HUES6 (cell line): ENCODE data around the gene F12.
"Not testable (repeated sequence)": the region's sequence is repeated elsewhere in the genome, so short reads cannot be mapped to it uniquely, and the experiment has no call there.

Experiments used
- H3K27ac ChIP-seq: 2 replicates; pipeline ENCODE4 v1.7.0; 2013; ENCODE audit warnings: low read depth, mild to moderate bottlenecking, low read length, inconsistent platforms
- H3K27me3 ChIP-seq: 2 replicates; pipeline ENCODE4 v1.6.1; 2013; ENCODE audit warnings: low read length; ENCODE audit not compliant: control insufficient read depth, insufficient read depth
- H3K36me3 ChIP-seq: 2 replicates; pipeline ENCODE4 v1.6.1; 2013; ENCODE audit warnings: low read length; ENCODE audit not compliant: control insufficient read depth, insufficient read depth
- H3K4me1 ChIP-seq: 2 replicates; pipeline ENCODE4 v1.6.1; 2013; ENCODE audit warnings: low read length; ENCODE audit not compliant: control insufficient read depth, insufficient read depth
- H3K4me3 ChIP-seq: 2 replicates; pipeline ENCODE4 v1.5.1; 2013; ENCODE audit warnings: low read depth, low read length
- H3K9ac ChIP-seq: one replicate; pipeline ENCODE4 v1.6.1; 2013; ENCODE audit warnings: mild to moderate bottlenecking, low read length
- H3K9me3 ChIP-seq: 2 replicates; pipeline ENCODE4 v1.6.1; 2013; ENCODE audit warnings: low read depth, low read length; ENCODE audit not compliant: control insufficient read depth, insufficient read depth

Gene F12

GRCh38 chr5:177420472-177420871, 11.1 kb upstream of the F12 start:
- not testable (repeated sequence) for H3K9me3 ChIP-seq, H3K9ac ChIP-seq, H3K36me3 ChIP-seq, H3K27me3 ChIP-seq, H3K4me3 ChIP-seq, H3K27ac ChIP-seq, H3K4me1 ChIP-seq

- Histone ChIP-seq H3K36me3 (no peaks in the 10 kb centered on the region), H3K27me3 (peaks cover 2% of the 10 kb centered on the region; the same call in 1 of the 2 replicates), H3K9ac (no peak overlapping the region), H3K9me3 (no peaks in the 10 kb centered on the region), H3K4me1 (no peaks in the 10 kb centered on the region), H3K27ac (no peak overlapping the region), H3K4me3 (no peak overlapping the region)
Measured at GRCh38 chr5:177419046-177419445, 9.7 kb upstream of the F12 start.

DNA sequence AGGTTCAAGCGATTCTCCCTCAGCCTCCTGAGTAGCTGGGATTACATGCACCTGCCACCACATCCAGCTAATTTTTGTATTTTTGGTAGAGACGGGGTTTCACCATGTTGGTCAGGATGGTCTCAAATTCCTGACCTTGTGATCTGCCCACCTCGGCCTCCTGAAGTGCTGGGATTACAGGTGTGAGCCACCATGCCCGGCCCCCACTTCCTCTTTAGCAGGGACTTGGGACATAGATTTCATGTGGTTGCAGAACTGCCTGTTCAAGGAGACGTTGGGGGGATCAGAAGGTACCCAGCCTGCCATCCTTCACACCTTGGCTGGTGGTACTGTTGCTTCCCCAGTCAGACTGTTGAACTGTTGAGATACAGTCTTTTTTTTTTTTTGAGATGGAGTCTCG, 7.7 kb upstream of the F12 start:
- peaks cover 16% of the 10 kb centered on the region for H3K27me3 ChIP-seq
- H3K4me3 ChIP-seq, H3K36me3 ChIP-seq, H3K9ac ChIP-seq, H3K4me1 ChIP-seq, H3K27ac ChIP-seq, H3K9me3 ChIP-seq: not testable (repeated sequence)

DNA sequence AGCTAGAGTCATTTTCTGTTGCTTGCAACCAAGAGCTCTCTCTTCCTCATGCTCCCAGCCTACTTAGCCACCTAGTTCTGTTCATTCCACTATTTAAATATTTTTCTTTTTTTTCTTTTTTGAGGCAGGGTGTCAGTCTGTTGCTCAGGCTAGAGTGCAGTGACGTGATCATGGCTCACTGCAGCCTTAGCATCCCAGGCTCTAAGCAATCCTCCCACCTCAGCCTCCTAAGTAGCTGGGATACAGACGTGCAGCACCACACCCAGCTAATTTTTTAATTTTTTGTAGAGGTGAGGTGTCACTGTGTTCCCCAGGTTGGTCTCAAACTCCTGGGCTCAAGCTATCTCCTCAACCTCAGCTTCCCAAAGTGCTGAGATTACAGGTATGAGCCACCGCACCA, 5.1 kb upstream of the F12 start:
- Histone ChIP-seq H3K4me3 (no peak overlapping the region), H3K27ac (no peak overlapping the region), H3K4me1 (no peaks in the 10 kb centered on the region), H3K9ac (no peak overlapping the region), H3K36me3 (no peaks in the 10 kb centered on the region), H3K9me3 (no peaks in the 10 kb centered on the region), H3K27me3 (peaks cover 19% of the 10 kb centered on the region)

DNA sequence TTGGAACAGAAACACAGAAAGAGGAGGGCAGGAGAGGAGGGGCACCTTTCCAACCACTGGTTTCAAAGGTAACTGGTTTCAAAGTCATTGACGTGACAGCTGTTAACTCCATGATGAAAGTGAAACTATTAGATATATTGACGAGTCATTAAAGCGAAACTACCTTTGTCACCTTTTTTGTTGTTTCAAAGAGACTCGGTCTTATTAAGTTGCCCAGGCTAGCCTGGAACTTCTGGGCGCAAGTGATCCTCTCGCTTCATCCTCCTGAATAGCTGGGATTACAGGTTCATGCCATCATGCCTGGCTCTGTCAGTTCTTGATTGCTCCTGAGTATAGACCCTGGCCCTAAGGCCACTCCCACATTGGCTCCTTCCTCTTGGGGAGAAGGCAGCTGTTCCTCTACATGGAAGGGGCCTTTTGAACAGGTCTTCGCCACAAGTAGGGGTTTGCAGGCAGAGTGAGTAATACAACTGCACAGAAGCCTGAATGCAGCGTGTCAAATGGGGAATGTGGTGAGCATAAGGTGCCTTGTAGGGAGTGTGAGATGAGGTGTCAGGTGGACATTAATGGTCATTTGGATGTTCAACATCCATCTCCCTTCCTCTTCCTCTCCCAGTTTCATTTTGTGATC, 3.4 kb upstream of the F12 start:
- Histone ChIP-seq H3K27me3 (peaks cover 34% of the 10 kb centered on the region), H3K9ac (no peak overlapping the region), H3K4me3 (no peak overlapping the region)

DNA sequence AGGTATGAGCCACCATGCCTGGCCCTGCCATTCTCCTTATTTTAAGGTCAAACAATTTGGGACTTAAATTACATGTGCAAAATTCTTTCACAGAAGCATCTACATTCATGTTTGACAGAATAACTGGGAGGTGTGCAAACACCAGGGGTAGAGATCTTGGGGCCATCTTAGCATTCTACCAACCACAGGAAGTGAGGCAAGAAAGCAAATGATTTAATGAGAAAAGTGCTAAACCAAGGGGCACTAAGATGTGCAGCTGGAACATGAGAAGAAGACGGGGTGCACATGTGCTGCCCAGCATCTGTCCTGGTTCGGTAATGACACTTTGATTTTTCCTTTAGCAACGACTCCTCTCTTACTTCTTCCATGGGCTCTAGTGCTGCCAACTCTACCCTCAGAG, 1.2 kb upstream of the F12 start:
- peaks cover 51% of the 10 kb centered on the region for H3K27me3 ChIP-seq
- H3K9me3 ChIP-seq: no peaks in the 10 kb centered on the region
- no peak overlapping the region for H3K27ac ChIP-seq
- H3K4me1 ChIP-seq: no peaks in the 10 kb centered on the region
- H3K36me3 ChIP-seq: no peaks in the 10 kb centered on the region
- no peak overlapping the region for H3K4me3 ChIP-seq
- no peak overlapping the region for H3K9ac ChIP-seq

More for the DNA sequence above, 3.4 kb upstream of the F12 start:
- Histone ChIP-seq H3K9me3 (no peaks in the 10 kb centered on the region), H3K4me1 (no peaks in the 10 kb centered on the region), H3K27ac (no peak overlapping the region), H3K36me3 (no peaks in the 10 kb centered on the region)

GRCh38 chr5:177405805-177406204, 3.6 kb downstream of the F12 start:
- Histone ChIP-seq H3K9me3 (no peaks in the 10 kb centered on the region), H3K9ac (no peak overlapping the region), H3K36me3 (no peaks in the 10 kb centered on the region), H3K27ac (no peak overlapping the region), H3K4me3 (no peak overlapping the region), H3K4me1 (peaks cover 14% of the 10 kb centered on the region), H3K27me3 (peaks cover 80% of the 10 kb centered on the region)

DNA sequence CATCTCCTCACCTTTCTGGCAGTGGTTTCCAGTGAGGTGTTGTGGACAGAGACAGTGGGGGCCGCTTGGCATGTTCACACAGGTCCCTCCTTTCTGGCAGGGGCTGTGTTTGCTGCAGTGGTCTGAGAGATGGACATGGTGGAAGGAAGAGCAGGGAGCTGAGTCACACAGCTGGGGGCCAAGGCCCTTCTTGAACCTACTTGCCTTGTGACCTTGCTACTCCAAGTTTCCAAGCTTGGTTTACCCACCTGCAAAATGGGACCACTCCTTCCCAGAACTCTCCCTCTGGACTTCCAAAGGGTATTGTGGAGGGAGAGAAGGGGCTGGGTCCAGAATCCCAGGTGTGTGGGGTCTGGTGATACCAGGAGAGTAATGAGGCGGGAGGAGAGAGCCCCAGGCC, 4.1 kb downstream of the F12 start:
- no peak overlapping the region for H3K27ac ChIP-seq
- H3K4me3 ChIP-seq: no peak overlapping the region
- H3K9ac ChIP-seq: no peak overlapping the region
- H3K9me3 ChIP-seq: no peaks in the 10 kb centered on the region
- no peaks in the 10 kb centered on the region for H3K36me3 ChIP-seq
- H3K27me3 ChIP-seq: peaks cover 85% of the 10 kb centered on the region
- H3K4me1 ChIP-seq: peaks cover 14% of the 10 kb centered on the region

- Histone ChIP-seq H3K27me3 (peaks cover 91% of the 10 kb centered on the region), H3K4me3 (peak overlapping the region; percentile 60), H3K9me3 (no peaks in the 10 kb centered on the region), H3K4me1 (peaks cover 14% of the 10 kb centered on the region), H3K27ac (no peak overlapping the region), H3K9ac (no peak overlapping the region), H3K36me3 (no peaks in the 10 kb centered on the region)
Measured at GRCh38 chr5:177404641-177405179, 4.7 kb downstream of the F12 start.

DNA sequence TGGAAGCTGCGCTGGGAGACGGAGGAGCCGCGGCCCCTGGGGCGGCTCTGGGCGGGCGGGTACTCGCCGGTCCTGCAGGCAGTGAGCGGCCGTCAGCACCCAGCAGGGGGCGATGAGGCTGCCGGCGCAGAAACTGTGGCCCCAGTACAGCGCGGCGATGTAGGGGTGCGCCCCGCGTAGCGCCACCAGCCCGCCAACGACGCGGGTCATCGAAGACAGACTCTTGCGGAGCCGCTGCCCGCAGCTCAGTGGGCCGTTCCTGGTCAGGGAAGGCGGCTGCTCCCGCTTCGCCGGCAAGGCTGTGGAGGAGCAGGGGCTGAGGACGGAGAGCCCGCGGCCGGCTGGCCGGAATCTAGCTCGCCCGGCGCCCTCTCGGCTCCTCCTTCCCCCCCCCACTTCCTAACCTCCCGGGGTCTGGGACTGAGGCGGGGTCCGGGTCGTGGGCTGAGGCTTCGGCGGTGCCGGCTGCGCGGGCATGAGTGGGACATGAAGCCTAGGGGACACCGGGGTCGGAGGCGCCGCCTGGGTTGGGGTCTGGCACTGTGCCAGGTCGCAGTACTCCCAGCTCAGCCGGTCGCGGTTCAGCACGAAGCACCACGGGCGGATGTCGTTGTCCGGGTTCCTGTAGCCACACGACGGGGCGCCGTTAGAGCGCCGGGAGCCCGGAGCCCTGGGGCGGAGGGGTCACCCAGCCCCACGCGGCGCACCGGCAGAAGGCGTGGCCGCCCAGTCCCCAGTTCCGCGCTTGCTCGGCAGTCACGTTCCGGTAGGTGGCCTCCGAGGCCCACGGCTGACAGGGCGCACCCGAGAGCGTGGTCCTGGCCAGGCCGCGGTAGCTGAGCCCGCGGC, 5.3 kb downstream of the F12 start:
- Histone ChIP-seq H3K4me3 (peak overlapping the region; percentile 60), H3K27me3 (peaks cover 90% of the 10 kb centered on the region), H3K9ac (peak overlapping the region; percentile 19), H3K4me1 (peaks cover 14% of the 10 kb centered on the region), H3K27ac (no peak overlapping the region), H3K9me3 (no peaks in the 10 kb centered on the region), H3K36me3 (no peaks in the 10 kb centered on the region)

DNA sequence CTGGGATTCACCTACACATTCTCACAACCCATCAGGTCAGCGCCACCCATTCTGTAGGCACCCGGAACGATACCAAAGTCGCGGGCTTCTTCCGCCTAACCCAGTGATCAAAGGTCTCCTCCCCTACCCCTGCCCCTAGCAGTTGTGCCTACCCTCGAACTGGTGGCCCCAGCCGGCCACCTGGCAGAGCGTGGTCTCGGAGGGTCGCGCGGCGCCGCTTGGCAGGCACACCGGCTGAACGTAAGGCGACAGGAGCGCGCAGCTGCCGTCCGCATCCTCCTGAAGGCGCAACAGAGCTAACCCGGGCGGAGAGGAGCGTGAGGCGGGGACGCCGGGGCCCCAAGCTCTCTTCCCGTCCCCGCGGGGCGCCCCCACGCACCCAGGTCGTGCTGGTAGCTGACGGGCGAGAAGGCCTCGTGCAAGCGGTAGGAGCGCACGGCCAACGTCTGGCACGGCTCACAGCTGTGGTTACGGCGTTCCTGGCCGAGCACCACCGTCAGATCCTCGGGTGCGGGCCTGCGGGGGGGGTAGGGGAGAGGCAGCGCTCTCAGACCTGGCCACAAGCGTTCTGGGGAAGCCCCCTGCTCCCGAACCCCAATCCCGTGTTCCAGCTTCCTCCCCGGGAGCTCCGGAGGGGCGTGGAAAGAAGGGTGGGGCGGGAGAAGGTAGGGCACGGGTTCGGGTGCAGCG, 6.1 kb downstream of the F12 start:
- Histone ChIP-seq H3K27ac (no peak overlapping the region), H3K4me3 (peak overlapping the region; percentile 60), H3K27me3 (peaks cover 82% of the 10 kb centered on the region), H3K36me3 (no peaks in the 10 kb centered on the region), H3K9ac (peak overlapping the region; percentile 52), H3K9me3 (no peaks in the 10 kb centered on the region), H3K4me1 (peaks cover 14% of the 10 kb centered on the region)
